Stimulated activated CD4-positive, alpha-beta T cell treated with anti-CD3 and anti-CD28 coated beads, Interleukin-2, amount 100 ng/mL, for 24 hours (primary cell): ENCODE measurements around the gene HLA-DMB.
A peak's percentile ranks its signal among the peaks of the same experiment; 100 is the strongest.

Experiments
- DNase-seq, 2 donors: peaks; one replicate each; pipeline ENCODE4 v3.0.0-alpha.2; 2020

Gene HLA-DMB

GRCh38 chr6:32905078-32905477 lies 35.8 kb downstream of the HLA-DMB start:
- DNase-seq, result no peak

- DNase-seq, result no peak
Measured at GRCh38 chr6:32903952-32904351, 36.9 kb downstream of the HLA-DMB start.

GRCh38 chr6:32895006-32895345 lies 45.9 kb downstream of the HLA-DMB start:
- no peak for DNase-seq

GRCh38 chr6:32894085-32895005 lies 46.5 kb downstream of the HLA-DMB start:
- DNase-seq, result peak; percentile 96 to 97

GRCh38 chr6:32890831-32891230 lies 50.0 kb downstream of the HLA-DMB start:
- no peak for DNase-seq

- no peak for DNase-seq
Measured at GRCh38 chr6:32889533-32889932, 51.3 kb downstream of the HLA-DMB start.

- DNase-seq, result no peak
Measured at GRCh38 chr6:32888576-32888975, 52.3 kb downstream of the HLA-DMB start.

GRCh38 chr6:32887616-32888015 lies 53.2 kb downstream of the HLA-DMB start:
- DNase-seq, result no peak

- DNase-seq, result no peak
Measured at GRCh38 chr6:32886681-32887383, 54.0 kb downstream of the HLA-DMB start.

GRCh38 chr6:32885698-32886286 lies 55.0 kb downstream of the HLA-DMB start:
- no peak for DNase-seq
